T-helper 2 cell (primary cell): ENCODE data around the gene PTGER1.
"Not testable (repeated sequence)": the region's sequence is repeated elsewhere in the genome, so short reads cannot be mapped to it uniquely, and the experiment has no call there.

Source experiments
- DNase-seq, 5 experiments: peaks; one replicate each; pipeline versions ENCODE4 v3.0.0 to v3.0.0-alpha.2; 2012 to 2022

PTGER1 gene

GRCh38 chr19:14473978-14474578 lies 1.1 kb downstream of the PTGER1 start:
- no peak for DNase-seq

- DNase-seq = peak in 1 of 5 experiments; percentile 24
Measured at GRCh38 chr19:14473073-14473977, 1.8 kb downstream of the PTGER1 start.

GRCh38 chr19:14472202-14472938 lies 2.8 kb downstream of the PTGER1 start:
- DNase-seq = peak; percentile 67 to 85 (median 75)

GRCh38 chr19:14471436-14472187 lies 3.5 kb downstream of the PTGER1 start:
- DNase-seq = no peak

GRCh38 chr19:14470031-14470876 lies 4.9 kb downstream of the PTGER1 start:
- DNase-seq = no peak

GRCh38 chr19:14467816-14468215 lies 7.3 kb downstream of the PTGER1 start:
- no peak for DNase-seq

GRCh38 chr19:14467391-14467790 lies 7.8 kb downstream of the PTGER1 start:
- DNase-seq = no peak

- no peak for DNase-seq
Measured at GRCh38 chr19:14463747-14464146, 11.4 kb downstream of the PTGER1 start.

- not testable (repeated sequence) for DNase-seq
Measured at GRCh38 chr19:14462401-14462800, 12.8 kb downstream of the PTGER1 start.

GRCh38 chr19:14460935-14461334 lies 14.2 kb downstream of the PTGER1 start:
- DNase-seq = no peak

- peak in 2 of 5 experiments; percentile 63 to 66 for DNase-seq
Measured at GRCh38 chr19:14459703-14460102, 15.5 kb downstream of the PTGER1 start.

- DNase-seq = not testable (repeated sequence)
Measured at GRCh38 chr19:14452303-14452702, 22.9 kb downstream of the PTGER1 start.

GRCh38 chr19:14450876-14451275 lies 24.3 kb downstream of the PTGER1 start:
- no peak for DNase-seq

GRCh38 chr19:14450168-14450874 lies 24.8 kb downstream of the PTGER1 start:
- DNase-seq = peak; percentile 31 to 75 (median 46)

- DNase-seq = no peak
Measured at GRCh38 chr19:14449321-14449720, 25.8 kb downstream of the PTGER1 start.

- DNase-seq = no peak
Measured at GRCh38 chr19:14446336-14447036, 28.7 kb downstream of the PTGER1 start.

- no peak for DNase-seq
Measured at GRCh38 chr19:14443632-14444216, 31.4 kb downstream of the PTGER1 start.

- no peak for DNase-seq
Measured at GRCh38 chr19:14442891-14443631, 32.1 kb downstream of the PTGER1 start.
